ENCODE results near the gene SMYD5.

GRCh38 chr2:73237168-73237567 lies 23.1 kb downstream of the SMYD5 start:
- TF ChIP-seq EZH2phosphoT487 (IDR thresholded peaks at IDR 0.05; ENCODE audit: borderline replicate concordance, low read length), result no peak
- TF ChIP-seq CTCF (conservative IDR thresholded peaks at IDR 0.05; ENCODE audit: low read depth, low read length), result no peak
- no peak for TF ChIP-seq EZH2 (IDR thresholded peaks at IDR 0.05; ENCODE audit: low read length, unreplicated experiment)
